Fibroblast of the aortic adventitia (primary cell): ENCODE results near the gene ERMAP. TPM values are rescaled to one million over a fixed set of nuclear protein-coding genes. Genes with fewer than 3 reads are reported as not detected.
A peak's percentile ranks its signal among the peaks of the same experiment; 100 is the strongest.

Experiments used
- DNase-seq: peaks from one replicate; pipeline ENCODE4 v3.0.0-alpha.2; 2010; ENCODE audit warnings: low read depth
- H3K4me3 ChIP-seq: 2 replicates; pipeline ENCODE4 v1.5.1; 2011; ENCODE audit warnings: low read depth, mild to moderate bottlenecking, control low read depth, low read length, moderate library complexity
- CTCF ChIP-seq: IDR thresholded peaks from 2 replicates; pipeline ENCODE4 v1.5.1; 2011; ENCODE audit warnings: mild to moderate bottlenecking, low read length, control low read depth, inconsistent platforms; ENCODE audit not compliant: insufficient read depth
- total RNA-seq: library from RNA; depleted of rRNA; stranded (reverse); fragments of >200 nt; gene quantifications from 2 replicates; pipeline ENCODE4 v1.2.3, GENCODE V29; 2012; ENCODE audit warnings: low replicate concordance

The ERMAP gene
- total RNA-seq, 1 donor, result 16.3 TPM

- TF ChIP-seq CTCF, result no peak
- H3K4me3 ChIP-seq, result no peak overlapping the region
- no peak for DNase-seq
Observed at GRCh38 chr1:42786097-42786496, 30.8 kb upstream of the ERMAP start.

GRCh38 chr1:42788021-42788420, 28.9 kb upstream of the ERMAP start:
- no peak for TF ChIP-seq CTCF
- no peak for DNase-seq
- H3K4me3 ChIP-seq, result no peak overlapping the region

- H3K4me3 ChIP-seq, result no peak overlapping the region
- DNase-seq, result peak; percentile 7
- TF ChIP-seq CTCF, result no peak
Observed at GRCh38 chr1:42793824-42794223, 23.1 kb upstream of the ERMAP start.

- no peak for DNase-seq
- TF ChIP-seq CTCF, result no peak
Observed at GRCh38 chr1:42797414-42797813, 19.5 kb upstream of the ERMAP start.

GRCh38 chr1:42797979-42798378, 18.9 kb upstream of the ERMAP start:
- H3K4me3 ChIP-seq, result no peak overlapping the region
- DNase-seq, result no peak
- TF ChIP-seq CTCF, result no peak

More at GRCh38 chr1:42797414-42797813, 19.5 kb upstream of the ERMAP start:
- H3K4me3 ChIP-seq, result no peak overlapping the region

GRCh38 chr1:42801832-42802473, 15.0 kb upstream of the ERMAP start:
- DNase-seq, result peak; percentile 47
- no peak overlapping the region for H3K4me3 ChIP-seq
- no peak for TF ChIP-seq CTCF

GRCh38 chr1:42806171-42806570, 10.8 kb upstream of the ERMAP start:
- TF ChIP-seq CTCF, result no peak
- no peak for DNase-seq
- H3K4me3 ChIP-seq, result no peak overlapping the region
